A549 treated with CORT108297 at 1 μM for 4 hours (cell line): ENCODE data around the gene CMC2. TPM values are rescaled to one million over a fixed set of nuclear protein-coding genes. Genes with fewer than 3 reads are reported as not detected.

ENCODE experiments used
- total RNA-seq: library from RNA; stranded (reverse); fragments of 200-300 nt; extraction: Qiagen RNA extraction; gene quantifications from 5 replicates; pipeline ENCODE4 v1.2.3, GENCODE V29; 2022

CMC2 gene
- total RNA-seq, result 120 to 133 TPM (median 132 TPM) in 5 replicates

GRCh38 chr16:81006813-81007695 is at the start of gene CMC2, which contains the start of gene CENPN:
Gene CMC2 (minus strand): TSS chr16:81006885. CDS start chr16:80997394, 9,491 bp downstream.
Gene CENPN (plus strand): TSS chr16:81007214. CDS start chr16:81011940, 4,726 bp downstream.

GRCh38 chr16:81035398-81035974 is 28.8 kb upstream of the CMC2 start, which contains the start of gene ATMIN:
Gene ATMIN (plus strand): TSS chr16:81035842. CDS start chr16:81035871, 29 bp downstream.

Other genes starting within 250 kb of the CMC2 start
- 0.32 to 0.70 TPM (median 0.50 TPM) in 5 replicates for gene CDYL2, start 202.3 kb downstream of the CMC2 start, total RNA-seq
- 61.2 to 108 TPM (median 65.8 TPM) in 5 replicates for gene CENPN, start 329 bp upstream of the CMC2 start, total RNA-seq
- gene ATMIN, start 29.0 kb upstream of the CMC2 start, total RNA-seq, result 30.8 to 32.2 TPM (median 31.7 TPM) in 5 replicates
- 0.59 to 1.5 TPM (median 0.72 TPM) in 5 replicates for gene C16orf46, start 70.4 kb upstream of the CMC2 start, total RNA-seq
- 53.8 to 64.1 TPM (median 57.5 TPM) in 5 replicates for gene GCSH, start 89.5 kb upstream of the CMC2 start, total RNA-seq
- gene BCO1, start 231.8 kb upstream of the CMC2 start, total RNA-seq, result 0.94 to 1.1 TPM (median 1.0 TPM) in 5 replicates